Stimulated activated CD8-positive, alpha-beta memory T cell treated with anti-CD3 and anti-CD28 coated beads, Interleukin-2, amount 100 ng/mL, for 1 hour (primary cell): ENCODE measurements around the gene ARPC5.

Source experiments
- DNase-seq, 2 donors: peaks; one replicate each; pipeline ENCODE4 v3.0.0-alpha.2; 2020; ENCODE audit warnings: low read depth in 2 of 2

Gene ARPC5

GRCh38 chr1:183586455-183586854 lies 49.1 kb downstream of the ARPC5 start:
- DNase-seq: no peak

- no peak for DNase-seq
Observed at GRCh38 chr1:183585038-183585437, 50.5 kb downstream of the ARPC5 start.

GRCh38 chr1:183584147-183584546 lies 51.4 kb downstream of the ARPC5 start:
- DNase-seq: no peak

GRCh38 chr1:183583466-183583865 lies 52.1 kb downstream of the ARPC5 start:
- no peak for DNase-seq

- DNase-seq: no peak
Observed at GRCh38 chr1:183582021-183582713, 53.4 kb downstream of the ARPC5 start.

GRCh38 chr1:183580281-183580682 lies 55.3 kb downstream of the ARPC5 start:
- DNase-seq: no peak

GRCh38 chr1:183578856-183579255 lies 56.7 kb downstream of the ARPC5 start:
- DNase-seq: no peak

GRCh38 chr1:183577897-183578465 lies 57.6 kb downstream of the ARPC5 start:
- no peak for DNase-seq

- DNase-seq: no peak
Observed at GRCh38 chr1:183576537-183576936, 59.0 kb downstream of the ARPC5 start.

GRCh38 chr1:183575606-183576005 lies 60.0 kb downstream of the ARPC5 start:
- no peak for DNase-seq

- DNase-seq: no peak
Observed at GRCh38 chr1:183572721-183573120, 62.9 kb downstream of the ARPC5 start.

- DNase-seq: no peak
Observed at GRCh38 chr1:183571678-183572268, 63.8 kb downstream of the ARPC5 start.
